SH-SY5Y (cell line): ENCODE measurements around the gene LRRC8B.

Experiments used
- GATA2 ChIP-seq: IDR thresholded peaks from 2 replicates; pipeline ENCODE4 v1.6.1; 2011; ENCODE audit warnings: mild to moderate bottlenecking, low read depth, low read length
- GATA3 ChIP-seq: IDR thresholded peaks from 2 replicates; pipeline ENCODE4 v1.6.1; 2011; ENCODE audit warnings: low read depth, mild to moderate bottlenecking, low read length, moderate library complexity

DNA sequence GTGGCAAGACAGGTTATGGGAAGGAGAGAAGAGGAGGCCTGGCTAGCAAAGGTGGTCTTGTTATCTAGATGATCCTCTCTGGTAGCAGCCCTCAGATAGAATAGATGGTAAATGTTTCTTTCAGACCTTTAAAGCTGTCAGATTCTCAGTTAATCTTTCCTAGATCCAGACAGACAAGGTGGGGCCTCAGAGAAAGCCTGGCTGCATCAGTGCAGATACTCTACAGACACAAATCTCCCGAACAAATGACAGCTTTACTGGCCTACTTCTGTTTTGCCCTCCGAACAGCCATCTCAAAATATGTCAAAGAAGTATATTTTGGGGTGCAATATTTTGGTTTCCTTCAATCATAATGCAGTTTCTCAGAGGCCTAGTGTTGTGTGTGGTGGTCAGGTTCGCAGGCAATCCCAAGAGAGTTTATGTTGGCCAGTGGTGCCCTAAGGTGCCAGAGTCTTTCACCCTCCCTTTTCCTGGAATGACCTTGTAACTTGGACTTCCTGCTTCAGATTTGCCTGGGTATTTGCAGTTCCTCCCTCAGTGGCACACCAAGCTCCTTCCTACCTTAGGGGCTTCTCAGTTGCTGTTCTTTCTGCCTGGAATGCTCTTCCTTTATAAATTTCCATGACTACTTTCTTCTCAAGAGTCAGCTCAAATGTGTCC, 7.0 kb downstream of the LRRC8B start:
- TF ChIP-seq GATA2 (no peak), GATA3 (no peak)
